IMR-90 (cell line): ENCODE measurements around the gene COL23A1.

Source experiments
- CEBPB ChIP-seq: IDR thresholded peaks from 2 replicates; pipeline ENCODE4 v1.6.1; 2012; ENCODE audit warnings: low read depth, low read length, improper control_type of control experiment
- CTCF ChIP-seq: conservative IDR thresholded peaks from 2 replicates; pipeline ENCODE4 v1.5.1; 2012; ENCODE audit warnings: mild to moderate bottlenecking, low read depth, low read length, improper control_type of control experiment
- FOS ChIP-seq: fragments of 150-350 bp; IDR thresholded peaks from 2 replicates; pipeline ENCODE4 v1.6.1; 2016; ENCODE audit warnings: low read depth, low read length
- MAFK ChIP-seq: IDR thresholded peaks from 2 replicates; pipeline ENCODE4 v1.6.1; 2012; ENCODE audit warnings: low read depth, low read length, improper control_type of control experiment
- MXI1 ChIP-seq: IDR thresholded peaks from 2 replicates; pipeline ENCODE4 v1.6.1; 2012; ENCODE audit warnings: low read depth, mild to moderate bottlenecking, low read length, moderate library complexity, borderline replicate concordance
- POLR2A ChIP-seq: IDR thresholded peaks from 2 replicates; pipeline ENCODE4 v1.6.1; 2012; ENCODE audit warnings: mild to moderate bottlenecking, low read depth, low read length
- RAD21 ChIP-seq: IDR thresholded peaks from 2 replicates; pipeline ENCODE4 v1.6.1; 2012; ENCODE audit warnings: low read length, improper control_type of control experiment
- SMC3 ChIP-seq: fragments of 150-350 bp; IDR thresholded peaks from 2 replicates; pipeline ENCODE4 v1.6.1; 2016; ENCODE audit warnings: low read depth, mild to moderate bottlenecking, antibody characterized with exemption, low read length, moderate library complexity

DNA sequence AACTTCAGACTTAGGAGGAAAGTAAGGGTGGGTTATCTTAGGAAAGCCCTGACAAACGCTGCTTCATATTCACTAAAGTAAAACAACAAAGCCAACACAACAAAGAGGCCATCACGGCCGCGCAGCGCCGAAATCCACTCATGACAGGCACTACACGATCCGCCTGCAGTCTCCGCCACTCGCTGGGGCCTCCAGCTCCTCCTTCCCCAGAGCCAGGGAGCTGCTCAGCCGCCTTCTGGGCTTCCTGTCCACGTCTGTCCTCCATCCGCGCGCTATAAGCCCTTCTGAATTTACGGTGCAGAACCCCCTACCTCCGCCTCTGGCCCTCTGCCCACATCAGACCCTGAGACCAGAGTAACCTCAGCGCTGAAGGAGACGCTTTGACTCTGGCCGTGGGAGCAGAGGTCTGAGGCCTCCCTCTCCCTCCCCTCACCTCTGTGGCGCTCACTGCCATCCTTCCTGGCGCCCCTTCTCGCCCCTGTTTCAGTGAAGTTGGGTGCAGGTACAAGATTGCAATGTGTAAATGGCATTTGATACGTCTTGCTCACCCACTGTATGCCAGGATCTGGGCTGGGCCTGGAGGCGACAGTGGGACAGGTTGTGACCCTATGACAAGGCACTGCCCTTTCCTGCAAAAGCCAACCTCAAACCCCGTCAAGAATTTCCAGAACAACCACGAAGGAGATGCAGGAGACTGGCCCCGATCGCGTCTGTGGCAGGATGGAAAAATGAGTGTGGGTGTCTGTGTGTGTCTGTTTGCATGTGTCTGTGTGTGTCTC is 282.7 kb downstream of the COL23A1 start:
- TF ChIP-seq CEBPB: no peak
- TF ChIP-seq CTCF: no peak
- no peak for TF ChIP-seq FOS
- TF ChIP-seq RAD21: no peak
- no peak for TF ChIP-seq POLR2A
- TF ChIP-seq SMC3: no peak
- no peak for TF ChIP-seq MXI1
- TF ChIP-seq MAFK: no peak
